NCI-H2081 treated with DMSO at 0.1 percent for 48 hours (cell line): ENCODE data around the gene SPACA7.

Experiments used
- DNase-seq: peaks from one replicate; lab custom pipeline; 2025; lab: John Stamatoyannopoulos, UW

The SPACA7 gene, protein sequence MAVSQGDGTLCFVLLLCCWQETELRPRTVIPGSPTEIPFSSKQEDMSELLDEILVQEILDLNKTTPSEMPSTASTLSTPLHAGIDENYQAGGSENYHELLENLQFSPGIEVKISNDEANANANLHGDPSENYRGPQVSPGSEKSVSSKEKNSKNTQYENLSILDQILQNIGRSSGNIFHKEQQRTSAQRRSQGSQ

DNA sequence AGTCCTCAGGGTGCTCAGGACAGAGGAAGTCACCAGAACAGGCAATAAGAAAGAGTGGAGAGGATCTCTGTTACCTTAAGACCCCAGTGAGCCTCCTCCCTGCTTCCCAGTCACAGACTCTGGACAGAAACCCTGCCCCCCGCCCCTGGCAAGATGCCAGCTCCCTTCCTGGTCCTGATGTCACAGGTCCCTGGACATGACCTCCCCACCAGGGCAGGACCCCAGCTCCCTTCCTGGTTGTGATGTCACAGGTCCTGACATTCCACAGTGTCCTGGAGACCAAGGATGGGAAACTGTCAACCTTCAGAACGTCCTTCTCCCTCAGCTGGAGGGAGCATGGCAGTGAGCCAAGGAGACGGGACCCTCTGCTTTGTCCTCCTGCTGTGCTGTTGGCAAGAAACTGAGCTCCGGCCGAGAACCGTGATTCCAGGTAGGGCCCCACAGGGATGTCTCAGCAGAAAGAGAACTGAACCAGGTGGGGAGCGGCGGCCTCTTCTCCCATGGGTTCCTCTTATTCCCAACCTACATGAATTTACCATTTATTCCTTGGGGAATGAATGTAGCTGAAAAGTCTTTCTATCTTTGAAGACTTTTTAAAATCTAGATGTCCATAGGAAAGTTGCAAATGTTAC is at the start of gene SPACA7:
SPACA7 (plus strand) TSS at position 306 of the 632 bp plus-strand sequence; CDS start at position 337, 31 bp downstream.
- DNase-seq = no peak

DNA sequence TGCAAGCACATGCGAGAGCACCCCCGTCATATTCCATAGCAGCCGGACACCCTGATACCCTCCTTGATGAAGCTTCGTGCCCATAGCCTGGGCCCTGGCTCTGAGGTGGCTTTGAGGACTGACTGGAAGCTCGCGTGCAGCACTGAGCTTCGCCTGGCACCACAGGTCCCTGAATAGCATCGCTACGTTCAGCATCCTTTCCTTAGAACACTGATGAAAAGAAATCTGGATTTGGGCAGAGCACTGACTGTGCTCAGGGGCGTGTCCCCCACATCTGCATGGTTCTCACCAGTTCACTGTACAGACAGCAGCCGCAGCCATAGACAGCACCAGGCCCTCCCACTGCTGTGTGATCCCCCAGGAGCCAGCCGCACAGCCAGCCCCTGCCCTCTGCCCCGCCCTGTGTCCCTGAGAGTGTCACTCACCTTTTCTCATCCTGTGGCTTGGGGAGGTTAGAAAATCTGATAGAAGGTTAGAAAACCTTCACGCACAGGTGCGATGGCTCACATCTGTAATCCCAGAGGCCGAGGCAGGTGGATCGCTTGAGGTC is 49.3 kb upstream of the SPACA7 start:
- DNase-seq = no peak

DNA sequence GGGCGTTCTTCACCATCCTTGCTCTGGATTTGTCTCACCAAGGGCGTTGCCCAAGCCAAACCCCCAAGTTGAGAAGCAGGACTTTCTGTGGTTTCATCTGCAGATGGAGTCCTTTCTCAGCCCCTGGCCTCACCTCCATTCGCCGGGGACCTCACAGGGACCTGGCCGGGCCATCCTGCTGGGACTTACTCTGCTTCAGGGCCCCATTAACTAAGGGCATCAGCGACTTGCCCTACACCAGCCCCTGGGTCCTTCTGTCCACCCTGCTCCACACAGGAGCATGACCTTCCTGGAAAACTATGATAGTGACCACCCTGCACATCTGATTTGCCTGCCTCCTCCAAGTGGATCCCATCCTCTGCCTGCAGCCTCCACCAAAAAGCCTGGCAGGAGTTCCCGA is 47.2 kb upstream of the SPACA7 start:
- DNase-seq = no peak

DNA sequence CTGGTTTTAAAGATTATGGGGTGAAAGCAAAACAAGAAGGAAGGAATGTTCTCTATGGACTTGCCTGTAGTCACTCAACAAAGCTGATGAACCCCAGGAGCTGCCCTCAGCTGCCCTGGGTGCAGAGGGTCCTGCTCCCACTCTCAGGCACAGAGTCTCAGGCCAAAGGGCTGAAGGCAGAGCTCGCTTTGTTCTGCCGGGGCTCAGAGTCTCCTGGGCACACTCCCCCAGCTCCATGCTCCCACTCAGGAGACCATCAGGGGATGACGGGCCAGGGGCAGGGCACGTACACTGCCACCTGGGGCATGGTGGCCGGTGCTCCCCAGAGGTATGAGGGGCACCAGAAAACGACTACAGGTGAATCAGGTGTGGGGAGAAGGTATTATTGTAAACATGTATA is 46.8 kb upstream of the SPACA7 start:
- DNase-seq = no peak

DNA sequence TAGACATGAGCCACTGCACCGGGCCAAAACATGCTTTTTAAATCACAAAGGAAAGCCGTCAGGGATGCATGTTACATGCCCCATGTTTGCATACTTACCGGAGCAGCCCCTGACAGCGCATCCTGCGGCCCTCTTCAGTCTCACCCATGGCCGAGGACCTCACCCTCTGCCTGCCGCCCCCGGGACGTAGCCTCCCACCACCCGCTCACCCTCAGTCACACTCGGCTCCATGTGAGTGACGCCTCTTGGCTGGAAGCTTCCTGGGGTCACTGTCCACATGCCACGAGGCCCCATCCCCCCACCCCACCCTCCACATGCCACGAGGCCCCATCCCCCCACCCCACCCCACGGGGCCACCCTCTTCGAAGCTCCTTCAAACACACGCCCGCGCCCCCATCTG is 46.1 kb upstream of the SPACA7 start:
- DNase-seq = no peak

DNA sequence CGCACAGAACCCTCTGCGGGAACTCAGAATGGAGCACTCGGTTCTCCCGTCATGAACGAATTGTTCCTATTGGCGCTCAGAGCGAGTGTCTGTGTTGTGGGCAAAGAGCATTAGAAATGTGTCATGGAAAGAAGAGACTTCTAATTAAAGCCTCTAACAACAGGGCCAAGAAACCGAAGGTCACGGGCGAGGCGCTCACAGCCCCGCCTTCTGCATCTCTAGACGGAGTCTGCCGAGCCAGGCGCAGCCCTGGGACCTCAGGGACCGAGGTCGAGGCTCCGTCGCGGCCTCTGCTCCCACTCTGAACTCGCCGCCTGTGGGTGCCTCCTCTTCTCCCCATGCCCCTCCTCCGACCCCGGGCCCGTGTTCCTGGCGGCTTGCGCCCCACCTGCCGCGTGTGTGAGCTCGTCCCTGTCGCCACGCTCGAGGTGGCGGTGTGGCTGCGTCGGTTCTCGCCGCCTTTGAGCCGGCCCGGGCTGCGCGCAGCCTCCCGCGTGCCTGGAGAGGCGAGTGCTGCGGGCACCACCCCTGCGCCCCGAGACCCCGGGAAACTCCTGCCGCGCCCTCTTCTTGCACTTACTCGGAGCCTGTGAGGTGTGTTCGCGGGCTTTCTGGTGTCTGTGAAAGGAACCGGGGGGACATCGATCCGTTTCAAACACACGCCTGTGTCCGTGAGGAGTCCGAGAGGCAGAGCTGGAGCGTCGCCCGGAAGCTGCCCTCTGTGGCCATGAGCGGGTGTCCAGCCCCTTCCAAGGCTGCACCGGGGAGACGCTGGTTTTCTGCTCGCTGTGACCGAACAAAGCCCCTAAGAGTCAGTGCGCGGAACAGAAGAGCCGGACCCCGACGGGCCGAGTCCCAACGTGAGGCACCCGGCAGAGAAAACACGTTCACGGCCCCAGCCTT is 45.4 kb upstream of the SPACA7 start:
- DNase-seq = no peak

DNA sequence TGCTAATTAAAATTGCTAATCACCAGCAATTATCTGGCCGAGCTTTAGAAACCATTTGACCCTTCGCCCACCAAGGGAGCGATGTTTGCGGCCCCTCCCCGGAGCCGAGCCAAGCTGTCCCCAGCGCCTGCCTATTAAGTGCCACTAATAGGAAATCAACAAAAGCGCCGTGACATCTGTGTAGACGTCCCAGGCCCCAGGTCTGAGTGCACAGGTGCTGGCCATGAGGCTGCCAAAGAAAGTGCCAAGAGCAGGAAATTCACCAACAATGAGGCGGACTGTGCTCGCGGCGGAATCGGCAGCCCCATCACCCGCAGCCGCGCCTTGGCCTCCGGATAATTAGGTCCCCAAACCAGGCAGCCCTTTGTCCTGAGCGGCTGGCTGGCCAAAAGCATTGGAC is 44.5 kb upstream of the SPACA7 start:
- no peak for DNase-seq

DNA sequence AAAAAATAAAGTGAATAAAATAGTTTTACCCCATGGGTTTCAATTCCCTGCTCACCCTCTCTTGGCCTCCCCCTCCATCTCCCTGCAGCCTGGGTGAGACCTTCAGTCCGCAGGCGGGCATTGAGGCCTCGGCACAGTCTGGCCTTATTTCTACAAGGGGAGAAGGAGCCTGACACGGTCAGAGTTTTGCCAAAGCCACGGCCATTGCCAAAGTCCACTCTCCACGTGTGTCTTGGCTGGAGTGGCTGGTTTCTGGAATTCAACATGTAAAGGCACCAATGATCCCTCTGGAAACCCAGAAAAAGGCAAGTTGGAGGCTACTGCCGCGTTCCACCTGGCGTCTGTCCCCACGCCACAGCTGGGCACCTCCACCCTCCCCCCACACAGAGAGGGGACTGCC is 43.4 kb upstream of the SPACA7 start:
- DNase-seq = no peak

DNA sequence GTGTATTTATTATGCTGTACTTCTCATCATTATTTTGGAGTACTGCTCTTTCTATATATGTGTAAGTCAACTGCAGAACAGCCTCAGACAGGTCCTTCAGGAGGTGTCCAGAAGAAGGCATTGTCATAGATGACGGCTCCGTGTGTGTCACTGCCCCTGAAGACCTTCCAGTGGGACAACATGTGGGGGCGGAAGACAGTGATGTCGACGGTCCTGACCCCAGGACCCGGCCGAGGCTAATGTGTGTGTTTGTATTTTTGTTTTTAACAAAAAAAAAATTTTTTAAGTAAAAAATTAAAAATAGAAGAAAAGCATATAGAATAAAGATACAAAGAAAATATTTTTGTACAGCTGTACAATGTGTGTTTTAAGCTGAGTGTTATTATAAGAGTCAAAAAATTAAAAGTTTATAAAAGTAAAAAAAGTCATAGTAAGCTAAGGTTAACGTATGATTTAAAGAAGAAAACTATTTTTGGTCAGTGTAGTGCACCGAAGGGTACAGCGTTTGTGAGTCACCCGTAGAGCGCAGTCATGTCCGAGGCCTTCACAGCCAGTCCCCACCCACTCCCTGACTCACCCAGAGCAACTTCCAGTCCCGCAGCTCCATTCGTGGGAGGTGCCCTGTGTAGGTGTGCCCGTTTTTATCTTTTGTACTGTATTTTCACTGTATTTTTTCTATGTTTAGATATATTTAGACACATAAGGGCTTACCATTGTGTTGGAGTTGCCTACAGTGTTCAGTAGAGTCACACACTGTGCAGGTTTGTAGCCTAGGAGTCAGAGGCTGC is 42.2 kb upstream of the SPACA7 start:
- no peak for DNase-seq

DNA sequence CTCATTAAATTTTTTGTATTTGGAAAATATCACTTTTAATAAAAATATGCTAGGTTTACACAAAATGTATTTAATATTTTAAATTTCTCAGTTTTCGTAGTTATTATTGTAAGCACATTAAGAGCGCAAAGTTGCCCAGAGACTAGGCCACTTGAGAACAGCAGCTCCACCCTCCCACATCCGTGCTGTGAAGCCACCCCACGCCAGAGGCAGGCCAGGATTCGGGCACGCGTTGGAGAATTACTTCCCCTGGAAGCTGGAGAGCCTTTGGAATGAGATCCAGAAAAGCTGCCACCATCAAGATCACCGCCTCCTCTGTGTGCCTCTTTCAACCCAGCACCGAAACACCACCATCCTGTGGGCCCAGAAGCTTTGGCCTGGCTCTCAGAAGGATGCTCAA is 41.0 kb upstream of the SPACA7 start:
- no peak for DNase-seq

DNA sequence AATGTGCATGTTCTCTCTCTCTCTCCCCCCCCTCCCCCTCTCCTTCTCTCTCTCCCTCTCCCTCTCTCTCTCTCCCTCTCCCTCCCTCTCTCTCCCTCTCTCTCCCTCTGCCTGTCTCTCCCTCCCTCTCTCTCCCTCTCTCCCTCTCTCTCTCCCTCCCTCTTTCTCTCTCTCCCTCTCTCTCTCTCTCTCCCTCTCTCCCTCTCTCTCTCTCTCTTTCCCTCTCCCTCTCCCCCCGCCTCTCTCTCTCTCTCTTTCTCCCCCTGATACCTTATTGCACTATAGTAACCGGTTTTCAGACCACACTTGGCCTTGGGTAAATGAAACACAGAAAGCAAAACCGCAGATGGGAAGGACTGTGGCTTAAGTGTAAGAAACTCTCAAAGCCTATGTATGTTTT is 34.7 kb upstream of the SPACA7 start:
- DNase-seq = no peak

DNA sequence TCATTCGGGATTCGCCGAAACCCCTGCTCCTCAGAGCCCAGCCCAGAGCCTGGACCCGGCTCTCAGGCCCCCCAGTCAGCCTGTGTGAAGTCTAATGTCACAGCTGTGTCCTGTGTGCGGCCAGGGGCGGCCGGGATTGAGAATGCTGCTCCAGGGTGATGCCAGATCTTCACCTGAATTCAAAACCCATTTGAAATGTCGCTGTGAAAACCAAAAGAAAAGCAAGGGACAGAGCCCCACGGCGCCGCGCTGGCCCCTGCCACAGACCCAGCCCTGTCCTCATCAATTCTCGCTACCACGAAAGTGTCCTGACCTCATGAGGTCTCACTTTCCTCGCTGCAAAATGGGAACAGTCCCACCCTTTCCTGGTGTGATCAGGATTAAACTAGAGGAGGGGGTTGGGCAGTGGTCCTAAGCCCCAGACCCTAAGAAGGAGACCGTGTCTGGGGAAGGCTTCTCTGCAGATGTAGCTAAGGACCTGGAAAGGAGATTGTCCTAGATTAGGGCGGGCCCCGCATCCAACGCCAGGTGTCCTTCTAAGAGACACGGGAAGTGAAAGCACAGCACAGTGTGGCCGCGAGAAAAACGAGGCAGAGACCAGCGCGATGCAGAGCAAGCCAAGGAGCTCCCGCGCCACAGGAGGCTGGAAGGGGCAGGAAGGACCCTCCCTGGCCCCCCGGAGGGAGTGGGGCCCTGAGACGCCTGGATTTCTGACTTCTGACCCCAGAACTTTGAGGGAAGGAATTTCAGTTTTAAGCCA is 34.0 kb upstream of the SPACA7 start:
- no peak for DNase-seq

DNA sequence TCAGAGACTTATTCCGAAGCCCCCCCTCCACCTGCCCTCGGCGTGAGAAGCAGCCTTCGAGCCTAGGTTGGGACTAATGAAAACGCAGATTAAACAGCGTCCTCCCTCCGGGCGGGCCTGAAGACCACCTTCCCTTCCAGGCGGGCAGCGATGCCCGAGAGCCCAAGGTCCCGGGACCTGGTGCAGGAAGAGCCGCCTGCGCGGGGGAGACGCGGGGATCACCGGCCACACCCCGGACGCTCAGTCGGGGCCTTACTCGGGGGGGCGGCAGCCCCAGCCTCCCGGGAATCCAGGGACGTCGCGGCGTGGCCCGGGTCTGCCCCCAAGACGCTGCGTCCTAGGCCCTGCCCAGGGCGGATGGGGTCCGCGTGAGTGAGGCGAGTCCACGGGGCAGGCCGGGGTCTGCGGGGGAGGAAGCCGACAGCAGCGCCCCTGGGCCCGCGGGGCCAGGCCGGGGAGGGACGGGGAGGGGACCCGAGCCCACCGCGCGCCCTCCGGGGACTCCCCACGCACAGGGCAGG is 33.3 kb upstream of the SPACA7 start:
- DNase-seq = no peak

DNA sequence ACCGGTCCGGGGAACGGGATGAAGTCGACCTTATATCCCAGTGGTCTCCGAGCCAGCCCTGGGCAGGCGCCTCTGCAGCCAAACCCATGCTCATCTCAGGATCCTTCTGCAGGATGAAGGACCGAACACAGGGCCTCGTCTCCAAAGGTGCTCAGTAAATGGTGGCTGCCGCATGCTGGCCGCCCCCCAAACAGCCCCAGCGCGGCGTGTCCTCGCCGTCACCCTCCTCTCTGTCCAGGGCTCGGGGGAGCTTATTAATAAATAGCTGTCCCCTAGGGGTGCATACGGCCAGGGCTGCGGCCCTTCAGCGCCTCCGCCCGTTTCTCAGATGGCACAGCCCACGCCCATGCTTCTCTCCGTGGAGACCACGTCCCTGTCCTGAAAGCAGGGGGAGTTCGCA is 32.6 kb upstream of the SPACA7 start:
- no peak for DNase-seq

DNA sequence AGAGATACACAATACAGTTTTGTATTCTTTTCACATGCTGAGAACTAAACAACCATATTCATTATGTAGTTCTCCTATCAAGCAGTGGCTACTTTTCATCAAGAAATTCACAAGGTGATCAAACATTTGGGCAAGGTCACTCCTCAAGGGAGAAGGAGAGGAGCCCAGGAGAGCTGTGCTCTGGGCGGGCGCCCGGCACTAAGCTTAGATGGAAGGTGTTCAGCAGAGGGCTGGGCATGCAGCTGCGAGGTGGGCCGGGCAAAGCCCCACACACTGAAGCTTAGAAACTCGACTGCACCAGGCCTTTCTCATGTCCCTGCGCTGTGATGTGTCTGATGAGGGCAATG is 30.4 kb upstream of the SPACA7 start:
- DNase-seq = no peak

DNA sequence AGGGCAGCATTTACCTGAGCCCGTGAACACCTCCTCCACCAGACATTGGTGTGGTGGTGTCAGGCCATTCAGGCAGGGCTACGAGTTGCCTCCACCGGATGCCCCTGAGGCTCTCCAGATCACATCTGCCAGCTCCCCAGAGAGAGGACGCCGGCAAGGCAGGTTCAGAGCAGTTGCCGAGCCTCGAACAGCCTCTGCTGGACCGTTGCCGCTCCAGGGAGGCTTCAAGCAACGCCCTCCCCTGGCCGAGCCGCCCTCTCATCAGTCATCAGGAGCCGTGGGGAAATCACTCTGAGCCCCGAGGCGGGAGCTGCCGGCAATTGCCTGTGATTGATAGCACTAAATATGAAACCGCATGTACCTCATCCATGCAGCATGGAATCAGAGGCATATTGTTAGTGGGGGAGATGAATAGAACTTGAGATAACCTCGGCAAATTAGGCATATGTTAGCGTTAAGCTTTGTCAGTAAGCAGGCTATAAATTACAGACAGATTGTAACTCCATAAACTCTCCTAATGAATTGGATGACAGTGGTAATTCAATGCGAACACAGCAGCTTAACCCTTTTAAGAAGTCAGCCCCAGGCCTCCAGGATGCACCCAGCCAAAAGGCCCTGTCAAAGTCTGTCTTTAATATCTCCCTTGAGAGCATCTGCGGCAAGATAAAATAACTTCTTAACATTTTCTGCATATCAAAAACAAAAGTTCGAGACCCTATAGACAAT is 29.8 kb upstream of the SPACA7 start:
- peak; percentile 81 for DNase-seq

DNA sequence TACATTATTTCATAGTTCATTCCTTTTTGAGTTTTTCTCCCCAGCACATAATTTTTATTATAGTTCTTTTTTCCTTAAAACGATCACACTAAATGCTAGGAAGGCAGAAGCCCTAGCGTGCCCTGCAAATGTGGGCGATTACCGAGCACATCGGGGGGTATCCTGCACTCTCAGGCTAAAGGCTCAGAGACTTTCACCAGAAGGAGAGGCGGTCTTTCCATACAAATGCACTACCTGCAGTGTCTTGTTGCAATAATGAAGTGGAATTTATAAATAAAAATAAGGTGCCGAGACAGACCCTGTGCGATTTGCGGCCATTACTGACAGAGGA is 29.3 kb upstream of the SPACA7 start:
- DNase-seq = no peak

DNA sequence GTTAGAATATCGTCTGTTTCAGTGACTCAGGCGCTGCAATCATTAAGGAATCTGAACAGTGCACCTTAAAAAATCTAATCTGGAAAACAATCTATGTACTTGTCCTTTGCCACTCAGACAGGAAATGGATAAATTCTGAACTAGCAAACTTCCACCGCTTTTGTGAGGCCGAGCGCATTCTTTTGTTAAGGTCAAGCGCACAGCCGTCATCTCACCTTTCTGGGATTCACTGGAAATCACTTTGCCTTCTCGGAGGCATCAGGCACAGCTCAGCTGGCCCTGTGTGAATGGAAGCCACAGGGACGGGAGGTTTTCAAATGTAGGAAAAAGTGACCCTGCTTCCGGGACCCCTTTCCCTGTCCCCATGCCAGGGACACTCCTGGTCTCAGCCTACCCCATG is 28.2 kb upstream of the SPACA7 start:
- DNase-seq = no peak

DNA sequence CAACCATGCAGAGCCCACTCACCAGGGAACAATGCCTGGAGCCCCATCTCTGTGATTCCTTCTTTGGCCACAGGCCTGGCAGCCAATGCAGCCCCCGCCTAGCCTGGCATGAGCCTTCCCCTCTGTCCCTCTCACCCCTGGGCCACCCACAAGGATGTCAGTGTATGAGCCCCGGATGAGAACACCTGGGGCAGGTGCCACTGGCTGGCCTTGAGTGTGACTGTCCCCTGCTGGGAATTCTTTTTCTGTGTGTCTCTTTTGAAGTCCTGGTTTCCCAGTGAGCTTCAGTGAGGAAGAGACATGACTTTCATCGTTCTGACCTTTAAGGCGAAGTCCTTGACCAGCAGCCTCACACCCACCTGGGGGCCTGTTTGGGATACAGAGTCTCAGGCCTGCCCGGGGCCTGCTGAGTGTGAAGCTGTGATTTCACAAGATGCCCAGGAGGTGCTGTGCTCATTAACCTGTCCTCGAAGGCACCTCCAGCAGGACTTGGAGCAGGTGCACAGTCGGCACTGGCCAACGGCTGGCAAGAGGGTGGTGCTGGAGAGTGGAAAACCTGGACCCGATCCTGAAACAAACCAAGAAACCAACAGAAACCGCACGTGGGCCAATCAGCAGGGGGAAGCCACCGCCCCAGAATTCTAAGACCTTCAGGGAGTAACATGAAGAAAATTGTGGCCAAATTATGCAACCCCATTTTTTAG is 27.4 kb upstream of the SPACA7 start:
- no peak for DNase-seq

DNA sequence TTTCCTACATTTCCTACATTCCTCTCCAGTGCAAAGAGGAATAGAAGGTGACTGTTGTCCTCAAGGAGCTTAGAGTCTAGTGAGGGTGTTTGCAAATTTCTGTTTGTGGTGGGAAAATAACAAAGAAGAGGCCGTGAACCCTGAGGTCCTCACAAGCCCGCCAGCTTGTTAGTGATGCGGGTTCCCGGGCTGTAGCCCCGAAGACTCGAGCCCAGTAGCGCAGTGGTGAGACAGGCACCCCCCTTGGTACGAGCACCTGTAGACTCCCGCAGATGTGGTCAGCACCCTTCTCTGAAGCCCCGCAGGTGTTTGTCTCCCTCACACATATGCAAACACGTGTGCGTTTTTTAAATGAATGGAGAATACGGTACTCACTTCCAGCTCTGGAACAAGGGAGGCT is 26.5 kb upstream of the SPACA7 start:
- DNase-seq = no peak
